Loucy (cell line): ENCODE measurements around the gene SETD2.

Source experiments
- CTCF ChIP-seq: fragments of 200-600 bp; sonication (generic); conservative IDR thresholded peaks from 2 replicates; pipeline ENCODE4 v1.5.1; 2014; ENCODE audit warnings: mild to moderate bottlenecking, antibody characterized with exemption, low read length
- EZH2phosphoT487 ChIP-seq: fragments of 200-600 bp; IDR thresholded peaks from 2 replicates; pipeline ENCODE4 v1.6.1; 2018; ENCODE audit warnings: antibody characterized with exemption, mild to moderate bottlenecking, moderate library complexity, borderline replicate concordance

GRCh38 chr3:47149339-47149933, 14.5 kb downstream of the SETD2 start:
- TF ChIP-seq CTCF (no peak), EZH2phosphoT487 (no peak)
